GM18502 (cell line): ENCODE measurements around the gene POT1.

Experiments used
- ATAC-seq: cut with Tn5 transposase; IDR thresholded peaks from one replicate; pipeline ENCODE4 v1.9.1; 2021; ENCODE audit warnings: mild to moderate bottlenecking; ENCODE audit not compliant: unreplicated experiment, poor library complexity

POT1 gene

GRCh38 chr7:124813994-124814798, 115.4 kb downstream of the POT1 start:
- no peak for ATAC-seq

GRCh38 chr7:124812764-124813163, 116.9 kb downstream of the POT1 start:
- no peak for ATAC-seq

- no peak for ATAC-seq
Measured at GRCh38 chr7:124811341-124811740, 118.3 kb downstream of the POT1 start.

GRCh38 chr7:124810605-124811004, 119.0 kb downstream of the POT1 start:
- ATAC-seq = no peak

- ATAC-seq = no peak
Measured at GRCh38 chr7:124808206-124808605, 121.4 kb downstream of the POT1 start.

- no peak for ATAC-seq
Measured at GRCh38 chr7:124801330-124801895, 128.2 kb downstream of the POT1 start.

GRCh38 chr7:124800386-124800785, 129.2 kb downstream of the POT1 start:
- no peak for ATAC-seq

- no peak for ATAC-seq
Measured at GRCh38 chr7:124799448-124799847, 130.2 kb downstream of the POT1 start.

- no peak for ATAC-seq
Measured at GRCh38 chr7:124796771-124797170, 132.9 kb downstream of the POT1 start.

GRCh38 chr7:124792696-124793095, 136.9 kb downstream of the POT1 start:
- ATAC-seq = no peak

GRCh38 chr7:124792002-124792401, 137.6 kb downstream of the POT1 start:
- no peak for ATAC-seq

- ATAC-seq = no peak
Measured at GRCh38 chr7:124791426-124791825, 138.2 kb downstream of the POT1 start.

- ATAC-seq = peak; percentile 53
Measured at GRCh38 chr7:124790645-124791044, 139.0 kb downstream of the POT1 start.

- no peak for ATAC-seq
Measured at GRCh38 chr7:124785994-124786393, 143.6 kb downstream of the POT1 start.

GRCh38 chr7:124784879-124785818, 144.5 kb downstream of the POT1 start:
- peak; percentile 87 for ATAC-seq

- ATAC-seq = no peak
Measured at GRCh38 chr7:124783271-124783670, 146.4 kb downstream of the POT1 start.

GRCh38 chr7:124781907-124782734, 147.5 kb downstream of the POT1 start:
- ATAC-seq = no peak

- no peak for ATAC-seq
Measured at GRCh38 chr7:124781418-124781817, 148.2 kb downstream of the POT1 start.

- ATAC-seq = no peak
Measured at GRCh38 chr7:124780608-124781007, 149.0 kb downstream of the POT1 start.

GRCh38 chr7:124780056-124780455, 149.6 kb downstream of the POT1 start:
- no peak for ATAC-seq
